ENCODE data around the gene CTBP2.
"Not testable (repeated sequence)": the region's sequence is repeated elsewhere in the genome, so short reads cannot be mapped to it uniquely, and the experiment has no call there.

Gene CTBP2

GRCh38 chr10:125192620-125193019 is 32.3 kb upstream of the CTBP2 start:
- no peak for TF ChIP-seq ZFX (IDR thresholded peaks at IDR 0.05)
- TF ChIP-seq, protein P1, sequence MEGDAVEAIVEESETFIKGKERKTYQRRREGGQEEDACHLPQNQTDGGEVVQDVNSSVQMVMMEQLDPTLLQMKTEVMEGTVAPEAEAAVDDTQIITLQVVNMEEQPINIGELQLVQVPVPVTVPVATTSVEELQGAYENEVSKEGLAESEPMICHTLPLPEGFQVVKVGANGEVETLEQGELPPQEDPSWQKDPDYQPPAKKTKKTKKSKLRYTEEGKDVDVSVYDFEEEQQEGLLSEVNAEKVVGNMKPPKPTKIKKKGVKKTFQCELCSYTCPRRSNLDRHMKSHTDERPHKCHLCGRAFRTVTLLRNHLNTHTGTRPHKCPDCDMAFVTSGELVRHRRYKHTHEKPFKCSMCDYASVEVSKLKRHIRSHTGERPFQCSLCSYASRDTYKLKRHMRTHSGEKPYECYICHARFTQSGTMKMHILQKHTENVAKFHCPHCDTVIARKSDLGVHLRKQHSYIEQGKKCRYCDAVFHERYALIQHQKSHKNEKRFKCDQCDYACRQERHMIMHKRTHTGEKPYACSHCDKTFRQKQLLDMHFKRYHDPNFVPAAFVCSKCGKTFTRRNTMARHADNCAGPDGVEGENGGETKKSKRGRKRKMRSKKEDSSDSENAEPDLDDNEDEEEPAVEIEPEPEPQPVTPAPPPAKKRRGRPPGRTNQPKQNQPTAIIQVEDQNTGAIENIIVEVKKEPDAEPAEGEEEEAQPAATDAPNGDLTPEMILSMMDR (conservative IDR thresholded peaks at IDR 0.05), result no peak

DNA sequence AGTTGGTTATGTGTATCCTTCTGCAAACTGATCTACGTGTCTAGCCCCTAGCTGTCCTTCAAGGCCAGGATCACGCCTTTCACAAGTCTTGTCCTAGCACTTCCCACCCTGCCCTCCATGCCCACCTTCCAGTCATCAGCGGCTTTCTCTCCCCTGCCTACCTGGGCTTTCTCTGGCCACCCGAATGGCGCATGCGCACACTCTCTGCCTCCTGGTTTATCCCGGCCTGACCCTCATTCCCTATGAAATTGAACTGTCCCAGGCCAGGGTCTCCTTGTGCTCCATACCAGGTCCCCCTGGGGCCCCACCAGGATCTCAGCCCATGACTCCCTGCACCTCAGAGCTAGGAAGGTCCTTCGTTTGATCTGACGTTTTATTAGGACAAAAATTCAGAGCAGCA is 31.6 kb upstream of the CTBP2 start:
- TF ChIP-seq, protein P1 (conservative IDR thresholded peaks at IDR 0.05), result no peak
- TF ChIP-seq ZFX (IDR thresholded peaks at IDR 0.05), result no peak
- no peak overlapping the region for H3K27ac ChIP-seq

More at GRCh38 chr10:125192620-125193019, 32.3 kb upstream of the CTBP2 start:
- H3K27ac ChIP-seq, result no peak overlapping the region

GRCh38 chr10:125190946-125191345 is 30.6 kb upstream of the CTBP2 start:
- H3K27ac ChIP-seq, result no peak overlapping the region
- TF ChIP-seq, protein P1 (conservative IDR thresholded peaks at IDR 0.05), result no peak

- TF ChIP-seq, protein P1 (conservative IDR thresholded peaks at IDR 0.05), result no peak
- TF ChIP-seq ZFX (IDR thresholded peaks at IDR 0.05), result no peak
Measured at GRCh38 chr10:125190414-125190813, 30.1 kb upstream of the CTBP2 start.

DNA sequence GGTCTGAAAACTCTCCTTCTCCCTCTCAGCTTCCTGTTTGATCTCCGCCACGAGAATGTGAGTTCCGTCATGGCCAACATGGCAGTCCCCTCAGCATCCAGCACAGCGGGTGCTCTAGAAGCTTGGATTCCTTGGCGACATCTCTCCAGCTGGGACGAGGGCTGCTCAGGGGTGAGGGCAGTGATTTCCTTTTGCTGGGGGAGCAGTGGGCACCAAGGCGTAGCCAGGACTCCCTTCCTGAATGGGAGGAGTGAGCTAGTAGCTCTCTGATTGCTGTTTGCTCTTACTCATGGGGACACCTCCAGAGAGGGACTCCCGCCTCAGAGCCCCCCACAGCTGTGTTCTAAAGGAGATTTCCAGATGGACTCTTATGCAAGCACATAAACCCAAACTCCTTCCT is 28.8 kb upstream of the CTBP2 start:
- no peak for TF ChIP-seq ZFX (IDR thresholded peaks at IDR 0.05)
- TF ChIP-seq, protein P1 (conservative IDR thresholded peaks at IDR 0.05), result no peak
- no peak overlapping the region for H3K27ac ChIP-seq

More at GRCh38 chr10:125190414-125190813, 30.1 kb upstream of the CTBP2 start:
- no peak overlapping the region for H3K27ac ChIP-seq

- TF ChIP-seq ZFX (IDR thresholded peaks at IDR 0.05), result no peak
- TF ChIP-seq, protein P1 (conservative IDR thresholded peaks at IDR 0.05), result no peak
- no peak overlapping the region for H3K27ac ChIP-seq
Measured at GRCh38 chr10:125187238-125188194, 27.2 kb upstream of the CTBP2 start.

DNA sequence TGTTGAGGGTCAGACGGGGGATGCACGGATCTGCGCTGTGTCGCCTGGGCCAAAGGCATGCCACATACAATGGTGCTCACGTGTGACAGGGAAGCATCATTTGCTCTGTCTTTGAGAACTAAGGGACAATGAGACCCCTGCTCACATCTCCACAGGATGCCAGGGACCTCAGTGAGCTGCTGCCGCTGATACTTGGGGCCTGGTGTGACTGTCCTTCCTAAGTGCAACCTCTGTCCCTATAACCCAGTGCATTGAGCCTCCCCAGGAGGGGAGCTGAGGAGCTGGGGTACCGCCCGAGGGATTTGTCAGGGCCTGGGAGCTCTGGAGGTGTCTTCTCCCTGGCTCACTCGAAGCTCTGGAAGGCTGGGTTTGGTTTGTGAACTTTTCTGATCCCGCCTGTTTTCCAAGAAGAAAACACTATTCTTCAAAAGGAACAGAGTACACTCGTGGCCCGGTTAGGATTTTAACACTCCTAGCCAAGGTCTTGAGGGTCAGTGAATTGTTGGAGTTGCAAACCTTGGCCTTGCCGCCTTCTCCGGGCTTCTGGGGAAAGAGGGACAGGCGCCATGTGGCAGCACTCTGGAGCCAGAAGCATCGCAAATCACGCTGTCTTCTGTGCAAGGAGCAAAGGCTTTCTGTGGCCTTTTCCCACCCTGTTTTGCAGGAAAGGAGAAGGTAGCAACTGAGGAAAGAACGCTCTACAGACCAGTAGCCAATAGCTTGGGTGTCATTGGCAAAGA is 26.2 kb upstream of the CTBP2 start:
- no peak for TF ChIP-seq ZFX (IDR thresholded peaks at IDR 0.05)
- TF ChIP-seq, protein P1 (conservative IDR thresholded peaks at IDR 0.05), result no peak
- no peak overlapping the region for H3K27ac ChIP-seq

DNA sequence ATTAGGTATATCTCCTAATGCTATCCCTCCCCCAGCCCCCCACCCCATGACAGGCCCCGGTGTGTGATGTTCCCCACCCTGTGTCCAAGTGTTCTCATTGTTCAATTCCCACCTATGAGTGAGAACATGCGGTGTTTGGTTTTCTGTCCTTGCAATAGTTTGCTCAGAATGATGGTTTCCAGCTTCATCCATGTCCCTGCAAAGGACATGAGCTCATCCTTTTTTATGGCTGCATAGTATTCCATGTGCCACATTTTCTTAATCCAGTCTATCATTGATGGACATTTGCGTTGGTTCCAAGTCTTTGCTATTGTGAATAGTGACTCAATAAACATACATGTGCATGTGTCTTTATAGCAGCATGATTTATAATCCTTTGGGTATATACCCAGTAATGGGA is 18.7 kb upstream of the CTBP2 start:
- not testable (repeated sequence) for H3K27ac ChIP-seq

Data from C4-2B (cell line).